ENCODE data around the gene GPR107.

The GPR107 gene

GRCh38 chr9:130110596-130111021 is 56.9 kb downstream of the GPR107 start:
- no peak for TF ChIP-seq JUND (IDR thresholded peaks at IDR 0.05; ENCODE audit: low read depth)
- in situ Hi-C loops (cut with HindIII; ENCODE audit: low pct_unique_long_range_greater_than_20kb, low sequenced_read_pairs): no loop called here
- DNase-seq (ENCODE audit: low read depth in 1 of 2, low spot score in 1 of 2): no peak

GRCh38 chr9:130111786-130112537 is 58.3 kb downstream of the GPR107 start:
- no peak for TF ChIP-seq JUND (IDR thresholded peaks at IDR 0.05; ENCODE audit: low read depth)
- no peak for DNase-seq (ENCODE audit: low read depth in 1 of 2, low spot score in 1 of 2)
- in situ Hi-C loops (cut with HindIII; ENCODE audit: low pct_unique_long_range_greater_than_20kb, low sequenced_read_pairs): no loop called here

GRCh38 chr9:130112538-130113151 is 58.9 kb downstream of the GPR107 start:
- in situ Hi-C loops (cut with HindIII; ENCODE audit: low pct_unique_long_range_greater_than_20kb, low sequenced_read_pairs): no loop called here
- TF ChIP-seq JUND (IDR thresholded peaks at IDR 0.05; ENCODE audit: low read depth): no peak
- DNase-seq (ENCODE audit: low read depth in 1 of 2, low spot score in 1 of 2): no peak

- no peak for DNase-seq (ENCODE audit: low read depth in 1 of 2, low spot score in 1 of 2)
- in situ Hi-C loops (cut with HindIII; ENCODE audit: low pct_unique_long_range_greater_than_20kb, low sequenced_read_pairs): no loop called here
- no peak for TF ChIP-seq JUND (IDR thresholded peaks at IDR 0.05; ENCODE audit: low read depth)
Measured at GRCh38 chr9:130114741-130115140, 61.0 kb downstream of the GPR107 start.

- in situ Hi-C loops (cut with HindIII; ENCODE audit: low pct_unique_long_range_greater_than_20kb, low sequenced_read_pairs): no loop called here
- no peak for TF ChIP-seq JUND (IDR thresholded peaks at IDR 0.05; ENCODE audit: low read depth)
- no peak for DNase-seq (ENCODE audit: low read depth in 1 of 2, low spot score in 1 of 2)
Measured at GRCh38 chr9:130116346-130116745, 62.6 kb downstream of the GPR107 start.

GRCh38 chr9:130117376-130117775 is 63.7 kb downstream of the GPR107 start:
- no peak for TF ChIP-seq JUND (IDR thresholded peaks at IDR 0.05; ENCODE audit: low read depth)
- DNase-seq (ENCODE audit: low read depth in 1 of 2, low spot score in 1 of 2): no peak
- in situ Hi-C loops (cut with HindIII; ENCODE audit: low pct_unique_long_range_greater_than_20kb, low sequenced_read_pairs): no loop called here

- no peak for DNase-seq (ENCODE audit: low read depth in 1 of 2, low spot score in 1 of 2)
- in situ Hi-C loops (cut with HindIII; ENCODE audit: low pct_unique_long_range_greater_than_20kb, low sequenced_read_pairs): no loop called here
- no peak for TF ChIP-seq JUND (IDR thresholded peaks at IDR 0.05; ENCODE audit: low read depth)
Measured at GRCh38 chr9:130117816-130118632, 64.3 kb downstream of the GPR107 start.

- no peak for DNase-seq (ENCODE audit: low read depth in 1 of 2, low spot score in 1 of 2)
- in situ Hi-C loops (cut with HindIII; ENCODE audit: low pct_unique_long_range_greater_than_20kb, low sequenced_read_pairs): no loop called here
- no peak for TF ChIP-seq JUND (IDR thresholded peaks at IDR 0.05; ENCODE audit: low read depth)
Measured at GRCh38 chr9:130118841-130119518, 65.3 kb downstream of the GPR107 start.

GRCh38 chr9:130119519-130120298 is 66.0 kb downstream of the GPR107 start:
- DNase-seq (ENCODE audit: low read depth in 1 of 2, low spot score in 1 of 2): no peak
- TF ChIP-seq JUND (IDR thresholded peaks at IDR 0.05; ENCODE audit: low read depth): no peak
- in situ Hi-C loops (cut with HindIII; ENCODE audit: low pct_unique_long_range_greater_than_20kb, low sequenced_read_pairs): no loop called here

GRCh38 chr9:130120299-130120587 is 66.5 kb downstream of the GPR107 start:
- TF ChIP-seq JUND (IDR thresholded peaks at IDR 0.05; ENCODE audit: low read depth): no peak
- no peak for DNase-seq (ENCODE audit: low read depth in 1 of 2, low spot score in 1 of 2)
- in situ Hi-C loops (cut with HindIII; ENCODE audit: low pct_unique_long_range_greater_than_20kb, low sequenced_read_pairs): no loop called here

- DNase-seq (ENCODE audit: low read depth in 1 of 2, low spot score in 1 of 2): no peak
- no peak for TF ChIP-seq JUND (IDR thresholded peaks at IDR 0.05; ENCODE audit: low read depth)
- in situ Hi-C loops (cut with HindIII; ENCODE audit: low pct_unique_long_range_greater_than_20kb, low sequenced_read_pairs): no loop called here
Measured at GRCh38 chr9:130120832-130121231, 67.1 kb downstream of the GPR107 start.

- no peak for DNase-seq (ENCODE audit: low read depth in 1 of 2, low spot score in 1 of 2)
- no peak for TF ChIP-seq JUND (IDR thresholded peaks at IDR 0.05; ENCODE audit: low read depth)
- in situ Hi-C loops (cut with HindIII; ENCODE audit: low pct_unique_long_range_greater_than_20kb, low sequenced_read_pairs): no loop called here
Measured at GRCh38 chr9:130122456-130122855, 68.8 kb downstream of the GPR107 start.

Measured in T47D (cell line).